Fibroblast of lung (primary cell): ENCODE measurements around the gene KIAA1671.

Experiments used
- EZH2 ChIP-seq: IDR thresholded peaks from 2 replicates; pipeline ENCODE4 v1.5.1; 2012; ENCODE audit warnings: low read length, control low read depth, mild to moderate bottlenecking; ENCODE audit errors: missing control alignments
- TF ChIP-seq, protein P1 (sequence below), 2 donors: IDR thresholded peaks in 1 of 2; conservative IDR thresholded peaks in 1 of 2; 1 replicate in 1 of 2; 2 replicates in 1 of 2; pipeline ENCODE4 v1.5.1; 2011 to 2012; ENCODE audit warnings: low read length in 2 of 2, control low read depth in 1 of 2, inconsistent platforms in 1 of 2, low read depth in 1 of 2, mild to moderate bottlenecking in 1 of 2

- TF ChIP-seq, protein P1, sequence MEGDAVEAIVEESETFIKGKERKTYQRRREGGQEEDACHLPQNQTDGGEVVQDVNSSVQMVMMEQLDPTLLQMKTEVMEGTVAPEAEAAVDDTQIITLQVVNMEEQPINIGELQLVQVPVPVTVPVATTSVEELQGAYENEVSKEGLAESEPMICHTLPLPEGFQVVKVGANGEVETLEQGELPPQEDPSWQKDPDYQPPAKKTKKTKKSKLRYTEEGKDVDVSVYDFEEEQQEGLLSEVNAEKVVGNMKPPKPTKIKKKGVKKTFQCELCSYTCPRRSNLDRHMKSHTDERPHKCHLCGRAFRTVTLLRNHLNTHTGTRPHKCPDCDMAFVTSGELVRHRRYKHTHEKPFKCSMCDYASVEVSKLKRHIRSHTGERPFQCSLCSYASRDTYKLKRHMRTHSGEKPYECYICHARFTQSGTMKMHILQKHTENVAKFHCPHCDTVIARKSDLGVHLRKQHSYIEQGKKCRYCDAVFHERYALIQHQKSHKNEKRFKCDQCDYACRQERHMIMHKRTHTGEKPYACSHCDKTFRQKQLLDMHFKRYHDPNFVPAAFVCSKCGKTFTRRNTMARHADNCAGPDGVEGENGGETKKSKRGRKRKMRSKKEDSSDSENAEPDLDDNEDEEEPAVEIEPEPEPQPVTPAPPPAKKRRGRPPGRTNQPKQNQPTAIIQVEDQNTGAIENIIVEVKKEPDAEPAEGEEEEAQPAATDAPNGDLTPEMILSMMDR (conservative IDR thresholded peaks at IDR 0.05 in 1 of 2, IDR thresholded peaks at IDR 0.05 in 1 of 2; ENCODE audit: low read depth in 1 of 2, low read length in 2 of 2), result no peak
- TF ChIP-seq EZH2, result no peak
Observed at GRCh38 chr22:25160120-25160996, 207.8 kb downstream of the KIAA1671 start.
